Panc1 (cell line): ENCODE data around the gene LY6G5B. TPM values are rescaled to one million over a fixed set of nuclear protein-coding genes. Genes with fewer than 3 reads are reported as not detected.

Source experiments
- ATAC-seq: fragments of 200-7000 bp; cut with Tn5 transposase; 2 replicates; pipeline ENCODE4 v1.9.1; 2020; ENCODE audit warnings: mild to moderate bottlenecking, moderate library complexity
- BruUV-seq: library from RNA; stranded (reverse); fragments of 400-500 nt; replicated peaks from 2 replicates; lab custom pipeline; 2021; lab: Mats Ljungman, UMichigan
- CTCF ChIA-PET: fragments of 300-600 bp; sonication (Branson Sonifier 250); formaldehyde crosslinking; loops from one replicate; lab custom pipeline; 2022; ENCODE audit warnings: antibody characterized with exemption; lab: Charles Lee
- POLR2A ChIA-PET: fragments of 300-600 bp; sonication (Branson Sonifier 250); formaldehyde crosslinking; loops from one replicate; lab custom pipeline; 2022; ENCODE audit warnings: antibody characterized with exemption; lab: Charles Lee
- DNase-seq: peaks from one replicate; pipeline ENCODE4 v3.0.0-alpha.2; 2010; ENCODE audit warnings: low read depth, low spot score
- H3K27ac ChIP-seq: 2 replicates; pipeline ENCODE4 v1.5.1; 2011; ENCODE audit warnings: mild to moderate bottlenecking, low read length, inconsistent platforms
- H3K27me3 ChIP-seq: fragments of 200-500 bp; sonication (Bioruptor generic); 2 replicates; pipeline ENCODE4 v1.6.0; 2014; ENCODE audit warnings: low read length, inconsistent platforms; ENCODE audit not compliant: control insufficient read depth, insufficient read depth
- H3K36me3 ChIP-seq: fragments of 200-500 bp; sonication (Bioruptor generic); 2 replicates; pipeline ENCODE4 v1.5.1; 2014; ENCODE audit warnings: inconsistent platforms, mild to moderate bottlenecking, low read length, moderate library complexity; ENCODE audit not compliant: control insufficient read depth, insufficient read depth
- H3K4me1 ChIP-seq: 2 replicates; pipeline ENCODE4 v1.5.1; 2011; ENCODE audit warnings: inconsistent platforms, mild to moderate bottlenecking, low read length, moderate library complexity; ENCODE audit not compliant: control insufficient read depth, insufficient read depth
- H3K4me3 ChIP-seq, 2 experiments: 2 replicates each; pipeline ENCODE4 v1.5.1; 2011 to 2012; ENCODE audit warnings: low read depth in 2 of 2, low read length in 2 of 2, mild to moderate bottlenecking in 2 of 2, inconsistent platforms in 1 of 2, moderate library complexity in 1 of 2
- H3K9me3 ChIP-seq: fragments of 200-500 bp; sonication (Bioruptor generic); 2 replicates; pipeline ENCODE4 v1.5.1; 2014; ENCODE audit warnings: low read depth, mild to moderate bottlenecking, inconsistent platforms, low read length, moderate library complexity; ENCODE audit not compliant: control insufficient read depth, insufficient read depth
- CTCF ChIP-seq: fragments of 450-650 bp; IDR thresholded peaks from 2 replicates; pipeline ENCODE4 v1.5.1; 2017; ENCODE audit warnings: mild to moderate bottlenecking
- POLR2AphosphoS5 ChIP-seq: IDR thresholded peaks from 2 replicates; pipeline ENCODE4 v1.6.1; 2012; ENCODE audit warnings: mild to moderate bottlenecking, low read depth, low read length, moderate library complexity
- REST ChIP-seq, 2 experiments: IDR thresholded peaks; 2 replicates each; pipeline ENCODE4 v1.6.1; 2011 to 2012; ENCODE audit warnings: low read depth in 2 of 2, control low read depth in 1 of 2, low read length in 1 of 2, mild to moderate bottlenecking in 1 of 2, moderate library complexity in 1 of 2; ENCODE audit not compliant: insufficient read depth in 1 of 2
- SIN3A ChIP-seq: IDR thresholded peaks from 2 replicates; pipeline ENCODE4 v1.6.1; 2012; ENCODE audit warnings: low read depth, mild to moderate bottlenecking, low read length, moderate library complexity, borderline replicate concordance; ENCODE audit not compliant: insufficient read depth
- TCF7L2 ChIP-seq: IDR thresholded peaks from 2 replicates; pipeline ENCODE4 v1.6.1; 2011; ENCODE audit warnings: mild to moderate bottlenecking, low read depth, low read length, inconsistent platforms
- in situ Hi-C: cut with HindIII; loops from 2 replicates; pipeline ENCODE4 v1.10.0; 2016; ENCODE audit warnings: low sequenced_read_pairs, low pct_unique_long_range_greater_than_20kb
- intact Hi-C: fragments of 100-400 bp; cut with micrococcal nuclease; formaldehyde crosslinking; loops from one replicate; pipeline ENCODE4 v1.10.0; 2022; ENCODE audit not compliant: unreplicated experiment
- total RNA-seq: library from RNA; stranded (reverse); gene quantifications from one replicate; pipeline ENCODE4 v1.2.1, GENCODE V29; 2021; ENCODE audit not compliant: unreplicated experiment

The LY6G5B gene
- total RNA-seq, 1 experiment from 2014 or later = 21.2 TPM

GRCh38 chr6:31677955-31678354 lies 8.2 kb downstream of the LY6G5B start:
- ChIA-PET CTCF (no interaction called here), POLR2A (no interaction called here)

More at GRCh38 chr6:31677955-31678354, 8.2 kb downstream of the LY6G5B start:
- no peak overlapping the region for H3K4me3 ChIP-seq
- H3K36me3 ChIP-seq = no peaks in the 10 kb centered on the region
- DNase-seq (no peak), ATAC-seq (no peak)
- in situ Hi-C loops = no loop called here
- H3K4me1 ChIP-seq = peaks cover 4% of the 10 kb centered on the region; the same call in 1 of the 2 replicates
- TF ChIP-seq REST (IDR thresholded peaks at IDR 0.05; ENCODE audit: insufficient read depth in 1 of 2, low read depth in 2 of 2, low read length in 1 of 2) (no peak), POLR2AphosphoS5 (no peak), TCF7L2 (no peak), CTCF (no peak), SIN3A (no peak)
- H3K27me3 ChIP-seq = no peaks in the 10 kb centered on the region
- BruUV-seq = no TSS peak
- no peak overlapping the region for H3K27ac ChIP-seq
- intact Hi-C loops = no loop called here
- H3K9me3 ChIP-seq = no peaks in the 10 kb centered on the region
